Skin of body (tissue), 2 donors: ENCODE data around the gene AGPAT2. TPM values are rescaled to one million over a fixed set of nuclear protein-coding genes. Genes with fewer than 3 reads are reported as not detected.

ENCODE experiments used
- DNase-seq: peaks from one replicate; lab custom pipeline; 2025; lab: John Stamatoyannopoulos, UW
- total RNA-seq: library from RNA; depleted of rRNA; stranded (reverse); fragments of >200 nt; gene quantifications from one replicate; pipeline ENCODE4 v1.2.3, GENCODE V29; 2014

AGPAT2 gene
- total RNA-seq, 1 donor from 2014 or later: 45.4 TPM

GRCh38 chr9:136701668-136702053 is 14.4 kb upstream of the AGPAT2 start:
- DNase-seq: no peak

DNA sequence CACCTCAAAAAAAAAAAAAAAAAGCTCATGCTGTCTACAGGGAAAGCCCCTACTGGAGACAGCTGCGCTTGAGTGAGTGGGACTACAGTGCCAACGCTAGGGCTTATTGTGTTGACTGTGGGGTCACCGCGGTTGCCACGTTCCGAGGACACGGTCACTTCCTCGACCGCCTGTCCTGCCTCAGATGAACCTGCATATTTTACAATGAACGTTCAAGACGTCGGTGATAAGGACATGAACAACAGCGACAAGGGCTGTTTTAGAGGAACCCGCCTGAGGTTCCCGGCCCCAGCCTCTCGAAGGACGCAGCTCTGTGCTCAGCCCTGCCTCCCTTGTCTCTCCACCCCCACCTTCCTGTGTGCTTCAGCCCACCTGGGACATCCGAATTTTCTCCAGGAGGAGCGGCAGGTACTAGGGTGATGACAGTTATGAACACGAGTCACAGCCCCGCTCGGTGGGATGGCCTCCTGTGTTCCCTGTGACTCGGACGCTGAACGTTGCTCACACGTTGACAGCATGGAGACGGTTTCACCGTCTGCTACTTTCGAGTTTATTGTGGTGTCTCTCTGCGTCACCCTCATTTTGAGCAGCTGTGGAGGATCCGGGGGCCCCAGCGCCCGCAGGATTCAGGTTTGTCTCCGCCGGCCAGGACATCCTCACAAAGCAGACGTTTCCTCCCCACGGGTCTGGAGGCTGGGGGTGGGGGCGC is 13.9 kb upstream of the AGPAT2 start:
- no peak for DNase-seq

DNA sequence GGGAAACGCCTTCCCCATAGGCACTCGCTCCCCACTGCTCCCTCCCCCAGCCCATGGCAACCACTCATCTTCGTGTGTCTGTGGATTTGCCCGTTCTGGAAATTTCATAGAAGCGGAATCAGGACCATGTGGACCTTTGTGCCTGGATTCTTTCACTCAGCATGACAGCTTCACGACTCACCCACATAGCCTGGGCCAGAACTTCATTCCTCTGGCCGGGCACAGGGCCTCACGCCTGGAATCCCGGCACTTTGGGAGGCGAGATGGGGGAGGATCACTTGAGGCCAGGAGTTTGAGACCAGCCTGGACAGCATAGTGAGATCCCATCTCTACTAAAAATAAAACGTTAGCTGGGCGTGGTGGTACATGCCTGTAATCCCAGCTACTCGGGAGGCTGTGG is 13.0 kb upstream of the AGPAT2 start:
- DNase-seq: no peak

- no peak for DNase-seq
Observed at GRCh38 chr9:136698635-136699246, 11.5 kb upstream of the AGPAT2 start.

DNA sequence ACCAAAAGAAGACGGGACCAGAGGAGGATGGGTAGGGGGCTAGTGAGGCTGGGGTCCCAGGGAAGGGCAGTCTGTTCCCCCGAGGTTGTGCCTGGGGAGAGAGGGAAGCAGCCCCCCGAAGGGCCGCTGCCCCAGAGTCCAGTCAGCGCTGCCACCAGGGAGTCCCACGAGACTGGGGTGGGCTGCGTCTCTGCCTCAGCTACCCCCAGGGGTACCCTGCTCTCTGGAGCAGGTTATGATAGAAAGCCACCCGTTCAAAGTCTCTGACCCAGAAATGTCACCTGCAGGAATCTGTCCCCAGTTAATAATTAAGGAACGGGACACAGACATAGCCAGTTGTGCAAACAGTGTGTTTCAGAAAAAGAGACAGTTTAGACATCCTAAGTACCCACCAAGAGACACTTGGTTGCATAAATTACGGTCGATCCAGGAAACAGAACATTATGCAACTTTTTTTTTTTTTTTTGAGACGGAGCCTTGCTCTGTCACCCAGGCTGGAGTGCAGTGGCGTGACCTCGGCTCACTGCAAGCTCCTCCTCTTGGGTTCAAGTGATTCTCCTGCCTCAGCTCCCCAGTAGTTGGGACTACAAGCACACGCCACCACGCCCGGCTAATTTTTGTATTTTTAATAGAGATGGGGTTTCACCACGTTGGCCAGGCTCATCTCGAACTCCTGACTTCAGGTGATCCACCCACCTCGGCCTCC is 10.7 kb upstream of the AGPAT2 start:
- no peak for DNase-seq

- DNase-seq: no peak
Observed at GRCh38 chr9:136697146-136697820, 10.0 kb upstream of the AGPAT2 start.

GRCh38 chr9:136696502-136696901 is 9.2 kb upstream of the AGPAT2 start:
- no peak for DNase-seq

DNA sequence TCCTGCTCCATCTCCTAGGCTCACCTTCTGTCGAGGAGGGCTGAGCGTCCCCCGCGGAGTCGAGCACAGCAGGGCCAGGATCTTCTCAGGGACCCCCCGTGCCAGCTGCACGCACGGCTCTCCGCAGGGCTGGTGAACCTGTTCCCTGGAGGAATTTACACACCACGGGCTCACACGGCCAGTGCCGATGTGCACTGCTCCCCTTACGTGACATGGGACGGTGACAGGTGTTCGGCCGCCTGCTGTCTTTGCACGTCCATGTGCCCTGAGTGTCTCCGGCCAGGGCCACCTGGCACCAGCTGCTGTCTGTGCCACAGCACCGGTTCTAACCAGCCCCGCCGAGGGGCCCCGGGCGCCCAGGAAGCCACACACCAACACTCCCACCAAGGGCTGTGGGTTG is 8.7 kb upstream of the AGPAT2 start:
- DNase-seq: no peak

- DNase-seq: no peak
Observed at GRCh38 chr9:136695435-136695895, 8.2 kb upstream of the AGPAT2 start.

DNA sequence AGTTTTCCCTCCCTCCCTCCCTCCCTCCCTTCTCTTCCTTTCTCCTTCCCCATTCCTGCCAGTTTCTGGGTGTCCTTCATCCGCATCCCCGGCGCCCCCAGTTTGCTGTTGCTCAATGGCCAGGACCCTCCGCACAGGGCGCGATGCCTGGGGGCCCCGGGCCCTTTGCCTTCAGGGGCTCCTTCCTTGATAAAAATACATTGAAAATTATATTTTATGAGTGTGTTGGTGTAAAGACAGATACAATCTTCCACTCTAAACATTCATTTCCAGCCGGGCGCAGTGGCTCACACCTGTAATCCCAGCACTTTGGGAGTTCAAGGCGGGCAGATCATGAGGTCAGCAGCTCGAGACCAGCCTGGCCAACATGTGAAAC is 7.6 kb upstream of the AGPAT2 start:
- no peak for DNase-seq

DNA sequence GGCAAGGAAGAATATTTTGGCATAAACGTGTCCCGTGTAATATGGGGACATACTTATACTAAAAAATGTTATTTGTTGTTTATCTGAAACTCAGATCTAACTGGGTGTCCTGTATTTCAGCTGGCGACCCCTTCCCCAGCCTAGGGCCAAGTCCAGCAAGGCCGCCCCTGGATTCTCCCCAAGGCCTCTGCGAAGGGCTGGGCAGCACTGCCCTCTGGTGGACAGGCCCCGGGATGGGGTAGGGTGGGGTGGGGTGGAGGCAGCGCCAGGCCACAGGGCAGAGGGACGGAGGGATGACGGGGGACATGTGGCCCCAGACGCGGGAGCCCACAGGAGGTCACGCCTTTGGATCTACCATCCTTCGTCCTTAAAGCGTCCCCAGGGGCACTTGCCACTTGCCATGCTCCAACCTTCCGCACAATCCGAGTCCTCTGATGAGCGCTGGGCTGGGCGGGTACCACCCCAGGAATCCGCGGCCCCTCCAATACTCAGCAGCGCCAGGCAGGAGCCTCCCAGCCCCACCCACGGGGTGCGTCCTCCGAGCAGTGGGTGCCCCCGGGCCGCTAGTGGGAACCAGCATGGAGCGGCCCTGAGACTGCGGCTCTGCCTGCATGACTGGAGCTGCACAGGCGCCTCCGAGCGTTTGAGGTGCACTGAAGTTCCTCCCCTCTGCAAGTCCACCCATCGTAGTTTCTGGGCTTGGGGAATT is 7.1 kb upstream of the AGPAT2 start:
- DNase-seq: no peak

- no peak for DNase-seq
Observed at GRCh38 chr9:136693490-136694162, 6.4 kb upstream of the AGPAT2 start.

DNA sequence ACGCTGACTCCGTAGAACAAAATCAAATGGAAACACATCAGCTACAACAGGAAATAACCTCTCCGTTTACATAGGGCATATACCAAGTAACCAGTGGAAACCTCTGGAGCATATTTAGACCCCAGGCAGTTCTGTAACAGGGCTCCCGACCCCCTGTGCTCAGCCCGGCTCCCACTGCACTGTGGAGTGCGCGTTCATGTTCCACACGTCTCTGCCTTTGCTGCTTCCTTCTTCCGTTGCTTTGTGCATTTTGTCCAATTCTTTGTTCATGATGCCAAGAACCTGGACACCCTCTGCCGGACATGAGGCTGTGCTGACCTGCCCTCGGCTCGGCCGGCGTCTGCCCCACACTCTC is 5.9 kb upstream of the AGPAT2 start:
- no peak for DNase-seq

- DNase-seq: no peak
Observed at GRCh38 chr9:136692185-136693134, 5.2 kb upstream of the AGPAT2 start.

DNA sequence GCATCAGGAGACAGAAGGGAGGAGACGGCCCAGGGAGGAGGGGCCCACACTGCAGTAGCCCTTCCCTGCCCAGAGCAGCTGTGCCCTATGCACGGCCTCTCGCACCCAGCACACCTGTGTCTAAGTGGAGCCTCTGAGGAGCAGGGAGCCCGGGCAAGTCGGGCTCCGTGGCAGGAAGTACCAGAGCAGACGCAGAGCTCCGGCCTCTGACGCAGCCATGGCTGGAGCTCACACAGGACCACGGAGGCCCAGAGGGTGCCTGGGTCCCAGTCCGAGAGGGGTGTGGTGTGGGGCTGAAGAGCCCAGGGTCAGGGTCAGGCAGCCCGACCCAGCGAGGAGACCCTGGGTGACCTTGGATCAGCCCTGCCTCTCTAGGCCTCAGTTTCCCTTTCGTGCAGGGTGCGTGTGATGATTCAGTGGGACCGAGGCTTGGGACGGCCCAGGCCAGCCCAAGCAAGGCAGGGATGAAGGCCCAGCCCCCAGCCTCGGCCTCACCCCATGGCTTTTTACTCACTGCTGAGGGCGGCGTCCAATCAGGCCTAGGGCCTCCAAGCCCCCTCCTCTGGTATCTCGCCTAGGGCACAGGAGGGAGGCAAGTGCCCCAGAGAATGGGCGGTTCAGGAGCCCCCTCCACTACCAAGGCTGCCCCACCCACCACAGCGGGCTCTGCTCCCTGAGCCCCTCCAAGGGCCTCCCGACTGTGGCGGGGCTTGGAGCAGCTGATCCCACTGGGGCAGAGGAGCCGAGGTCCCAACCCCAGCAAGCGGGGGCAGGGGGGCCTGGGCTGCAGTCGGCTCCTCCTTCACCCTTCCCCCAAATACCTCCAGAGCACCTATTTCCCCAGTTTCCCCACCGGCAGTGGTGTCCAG is 4.3 kb upstream of the AGPAT2 start:
- DNase-seq: no peak

DNA sequence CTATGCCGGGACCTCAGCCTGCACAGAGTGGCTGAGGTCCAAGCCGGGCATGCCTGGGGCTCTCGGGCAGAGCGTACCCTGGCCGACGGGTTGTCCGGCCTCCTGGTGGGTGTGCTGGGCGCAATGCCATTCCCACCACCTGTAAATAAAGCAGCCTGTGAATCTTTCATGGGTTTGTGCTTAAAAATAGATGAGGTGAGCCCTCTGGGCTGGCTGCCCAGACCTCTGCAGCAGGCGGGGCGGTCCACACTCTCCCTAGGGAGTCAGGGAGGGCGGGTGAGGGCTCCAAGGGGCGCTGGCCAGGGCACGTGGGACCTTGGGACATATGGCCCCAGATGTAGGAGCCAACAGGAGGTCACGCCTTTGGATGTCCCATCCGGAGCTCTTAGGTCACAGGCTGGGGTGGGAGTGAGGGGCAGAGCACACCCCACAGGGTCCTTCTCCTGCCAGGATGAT is 3.6 kb upstream of the AGPAT2 start:
- DNase-seq: no peak

DNA sequence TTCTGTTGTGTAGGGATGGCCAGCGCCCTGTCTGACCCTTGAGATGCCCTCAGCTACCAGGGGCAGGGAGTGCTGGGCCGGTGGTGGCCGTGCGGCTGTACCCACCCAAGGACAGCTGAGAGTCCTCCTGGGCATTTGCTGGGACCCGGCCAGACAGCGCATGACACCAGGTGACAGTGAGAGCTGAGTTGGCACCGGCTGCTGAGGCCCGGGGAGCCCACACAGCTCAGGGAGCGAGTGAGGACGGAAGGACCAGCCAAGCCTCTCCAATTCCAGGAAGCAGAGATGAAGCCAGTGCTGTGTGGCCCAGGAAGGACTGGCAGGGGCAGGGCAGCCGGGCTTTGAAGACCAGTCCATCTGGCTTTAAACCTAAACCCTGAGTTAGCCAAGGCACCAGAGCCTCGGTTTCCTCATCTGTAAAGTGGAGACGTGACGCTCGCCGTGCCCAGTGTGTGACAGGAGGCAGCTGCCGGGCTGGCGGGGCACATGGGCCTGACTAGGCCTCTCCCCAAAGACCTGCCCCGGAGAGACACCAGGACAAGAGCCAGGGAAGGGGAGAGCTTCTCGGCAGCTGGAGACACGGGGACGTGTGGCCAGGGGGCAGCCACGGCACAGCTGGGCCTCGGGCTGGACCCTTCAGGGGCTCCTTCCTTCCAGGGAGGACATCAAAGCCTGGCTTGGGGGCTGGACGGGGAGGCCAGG is 3.0 kb upstream of the AGPAT2 start:
- DNase-seq: no peak

DNA sequence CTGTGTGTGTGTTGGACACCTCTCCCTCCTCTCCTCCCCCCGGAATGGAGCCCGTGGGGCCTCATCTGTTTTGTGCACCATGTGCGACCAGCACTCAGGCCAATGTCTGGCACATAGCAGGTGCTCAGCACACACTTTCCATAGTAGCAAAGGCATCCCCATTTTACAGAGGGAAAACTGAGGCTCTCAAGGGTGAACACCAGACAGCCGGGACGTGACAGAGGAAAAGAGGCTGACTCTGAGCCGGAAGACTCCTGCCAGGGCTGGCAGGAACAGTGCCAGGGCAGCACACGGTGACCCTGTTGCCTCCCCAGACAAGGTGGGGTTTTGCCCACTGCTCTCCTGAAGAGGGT is 1.8 kb upstream of the AGPAT2 start:
- DNase-seq: no peak
